Loucy (cell line): ENCODE results near the gene DLGAP4.

ENCODE experiments used
- H2AFZ ChIP-seq: fragments of 200-600 bp; sonication (generic); 2 replicates; pipeline ENCODE4 v1.6.0; 2016; ENCODE audit warnings: antibody characterized with exemption, mild to moderate bottlenecking, low read length, moderate library complexity
- H3F3A ChIP-seq: fragments of 200-600 bp; 2 replicates; pipeline ENCODE4 v1.6.0; 2016; ENCODE audit warnings: antibody characterized with exemption, low read depth, mild to moderate bottlenecking
- H3K27me3 ChIP-seq: fragments of 200-600 bp; sonication (generic); 2 replicates; pipeline ENCODE4 v1.6.1; 2014; ENCODE audit warnings: low read length, mild to moderate bottlenecking; ENCODE audit not compliant: insufficient read depth, poor library complexity, severe bottlenecking
- H3K36me3 ChIP-seq: fragments of 200-600 bp; sonication (generic); 2 replicates; pipeline ENCODE4 v1.6.1; 2016; ENCODE audit warnings: low read length; ENCODE audit not compliant: insufficient read depth
- H3K4me1 ChIP-seq: fragments of 200-600 bp; sonication (generic); 2 replicates; pipeline ENCODE4 v1.5.1; 2014; ENCODE audit warnings: low read length, mild to moderate bottlenecking; ENCODE audit not compliant: insufficient read depth, poor library complexity, severe bottlenecking
- H3K4me2 ChIP-seq: fragments of 200-600 bp; sonication (generic); 2 replicates; pipeline ENCODE4 v1.6.0; 2014; ENCODE audit warnings: antibody characterized with exemption, low read length, low read depth, mild to moderate bottlenecking; ENCODE audit not compliant: poor library complexity, severe bottlenecking
- H3K4me3 ChIP-seq: fragments of 200-600 bp; sonication (generic); 2 replicates; pipeline ENCODE4 v1.5.1; 2014; ENCODE audit warnings: low read length, mild to moderate bottlenecking, mixed read lengths; ENCODE audit not compliant: poor library complexity, severe bottlenecking
- H3K79me2 ChIP-seq: fragments of 200-600 bp; sonication (generic); 2 replicates; pipeline ENCODE4 v1.6.1; 2014; ENCODE audit warnings: low read length; ENCODE audit not compliant: insufficient read depth
- H3K9ac ChIP-seq: fragments of 200-600 bp; sonication (generic); 2 replicates; pipeline ENCODE4 v1.6.0; 2014; ENCODE audit warnings: mild to moderate bottlenecking, low read depth, low read length, moderate library complexity; ENCODE audit not compliant: poor library complexity, severe bottlenecking
- H3K9me2 ChIP-seq: fragments of 200-600 bp; sonication (generic); replicated peaks from 2 replicates; pipeline ENCODE4 v1.6.1; 2016; ENCODE audit warnings: low read depth, low read length, mixed read lengths
- H3K9me3 ChIP-seq: fragments of 200-600 bp; sonication (generic); 2 replicates; pipeline ENCODE4 v1.6.1; 2014; ENCODE audit warnings: mild to moderate bottlenecking, antibody characterized with exemption, low read length, low read depth; ENCODE audit not compliant: insufficient read depth
- H4K20me1 ChIP-seq: fragments of 200-600 bp; sonication (generic); 2 replicates; pipeline ENCODE4 v1.6.0; 2014; ENCODE audit warnings: antibody characterized with exemption, low read length, mild to moderate bottlenecking; ENCODE audit not compliant: insufficient read depth, poor library complexity, severe bottlenecking
- EZH2phosphoT487 ChIP-seq: fragments of 200-600 bp; IDR thresholded peaks from 2 replicates; pipeline ENCODE4 v1.6.1; 2018; ENCODE audit warnings: antibody characterized with exemption, mild to moderate bottlenecking, moderate library complexity, borderline replicate concordance
- TF ChIP-seq, protein P1 (sequence below): fragments of 200-600 bp; sonication (generic); conservative IDR thresholded peaks from 2 replicates; pipeline ENCODE4 v1.5.1; 2014; ENCODE audit warnings: mild to moderate bottlenecking, antibody characterized with exemption, low read length

DLGAP4 gene

DNA sequence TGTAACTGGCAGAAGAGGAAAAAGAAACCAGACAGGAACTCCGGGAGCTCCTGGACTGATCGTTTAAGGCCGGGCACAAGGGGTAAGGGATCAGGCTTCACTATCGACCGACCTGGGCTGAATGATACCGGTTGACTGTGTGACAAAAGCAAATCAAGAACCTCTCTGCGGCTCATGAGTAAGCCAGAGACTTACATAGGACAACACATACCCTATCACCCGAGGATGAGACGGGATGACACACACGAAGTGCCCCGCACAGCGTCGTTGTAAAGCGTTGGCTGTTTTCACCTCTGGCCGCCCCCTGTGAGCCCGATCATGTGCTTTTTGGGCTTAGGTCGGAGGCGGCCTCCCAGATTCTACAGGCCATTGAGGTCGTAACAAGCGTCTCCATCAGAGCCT is 266.6 kb downstream of the DLGAP4 start:
- H3K27me3 ChIP-seq = peaks cover 6% of the 10 kb centered on the region
- peaks cover 18% of the 10 kb centered on the region for H3F3A ChIP-seq
- no peaks in the 10 kb centered on the region for H3K9me3 ChIP-seq
- peaks cover 33% of the 10 kb centered on the region for H3K4me1 ChIP-seq
- peak overlapping the region; percentile 99 for H3K4me3 ChIP-seq
- peak overlapping the region; percentile 61 for H2AFZ ChIP-seq
- H3K9ac ChIP-seq = peak overlapping the region; percentile 24
- H3K79me2 ChIP-seq = peaks cover 41% of the 10 kb centered on the region
- peak overlapping the region; percentile 59 for H3K4me2 ChIP-seq
- H4K20me1 ChIP-seq = peaks cover 21% of the 10 kb centered on the region
- no peak for TF ChIP-seq EZH2phosphoT487
- TF ChIP-seq, protein P1, sequence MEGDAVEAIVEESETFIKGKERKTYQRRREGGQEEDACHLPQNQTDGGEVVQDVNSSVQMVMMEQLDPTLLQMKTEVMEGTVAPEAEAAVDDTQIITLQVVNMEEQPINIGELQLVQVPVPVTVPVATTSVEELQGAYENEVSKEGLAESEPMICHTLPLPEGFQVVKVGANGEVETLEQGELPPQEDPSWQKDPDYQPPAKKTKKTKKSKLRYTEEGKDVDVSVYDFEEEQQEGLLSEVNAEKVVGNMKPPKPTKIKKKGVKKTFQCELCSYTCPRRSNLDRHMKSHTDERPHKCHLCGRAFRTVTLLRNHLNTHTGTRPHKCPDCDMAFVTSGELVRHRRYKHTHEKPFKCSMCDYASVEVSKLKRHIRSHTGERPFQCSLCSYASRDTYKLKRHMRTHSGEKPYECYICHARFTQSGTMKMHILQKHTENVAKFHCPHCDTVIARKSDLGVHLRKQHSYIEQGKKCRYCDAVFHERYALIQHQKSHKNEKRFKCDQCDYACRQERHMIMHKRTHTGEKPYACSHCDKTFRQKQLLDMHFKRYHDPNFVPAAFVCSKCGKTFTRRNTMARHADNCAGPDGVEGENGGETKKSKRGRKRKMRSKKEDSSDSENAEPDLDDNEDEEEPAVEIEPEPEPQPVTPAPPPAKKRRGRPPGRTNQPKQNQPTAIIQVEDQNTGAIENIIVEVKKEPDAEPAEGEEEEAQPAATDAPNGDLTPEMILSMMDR = no peak
- H3K36me3 ChIP-seq = no peaks in the 10 kb centered on the region
- no peaks in the 10 kb centered on the region for H3K9me2 ChIP-seq

DNA sequence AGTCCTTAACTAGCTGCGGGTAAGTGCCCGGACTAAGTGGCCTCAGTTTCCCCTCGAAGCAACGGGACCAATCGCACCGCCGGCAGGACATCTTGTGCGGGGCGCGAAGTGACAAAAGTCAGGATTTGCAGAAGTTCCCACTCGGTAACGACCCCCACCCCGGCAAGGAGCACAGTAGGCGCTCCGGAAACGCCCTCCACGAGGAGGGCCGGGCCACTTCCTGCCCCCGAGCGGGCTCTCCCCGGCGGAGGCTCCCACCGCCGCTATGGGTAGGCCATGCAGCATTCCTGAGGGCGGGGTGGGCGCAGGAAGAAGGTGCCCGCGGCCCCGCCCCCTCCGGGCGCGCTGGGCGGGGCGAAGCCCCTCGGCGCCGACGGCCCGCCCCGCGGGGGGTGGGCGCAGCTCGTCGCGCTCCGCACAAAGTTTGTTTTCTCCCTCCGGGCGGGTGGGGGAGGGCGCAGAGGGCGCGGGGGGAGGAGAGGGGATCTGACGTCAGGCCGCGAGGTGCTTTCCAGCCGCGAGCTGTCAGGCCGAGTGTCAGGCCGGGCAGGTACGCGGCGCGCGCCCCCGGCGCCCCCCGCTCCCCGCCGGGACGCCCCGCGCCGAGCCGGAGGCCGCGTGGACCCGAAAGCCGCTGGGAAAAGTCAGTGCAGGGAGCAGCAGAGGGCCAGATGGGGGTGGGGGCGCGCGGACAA is 267.1 kb downstream of the DLGAP4 start, which contains the start of gene TGIF2:
TGIF2 (plus strand) TSS at position 495 of the 695 bp plus-strand sequence. CDS start 5,178 bp downstream, outside the sequence.
- Histone ChIP-seq H3K36me3 (peaks cover under 1% of the 10 kb centered on the region; the same call in 1 of the 2 replicates), H3K4me3 (peak within 1 kb of the TSS; percentile 99), H3K27me3 (peaks cover 6% of the 10 kb centered on the region), H4K20me1 (peaks cover 27% of the 10 kb centered on the region), H3K9ac (peak within 1 kb of the TSS; percentile 100), H3K79me2 (peaks cover 46% of the 10 kb centered on the region), H3F3A (peaks cover 18% of the 10 kb centered on the region), H3K9me2 (no peaks in the 10 kb centered on the region), H3K9me3 (no peaks in the 10 kb centered on the region), H2AFZ (peak within 1 kb of the TSS; percentile 81), H3K4me2 (peak within 1 kb of the TSS; percentile 89), H3K4me1 (peaks cover 38% of the 10 kb centered on the region)
- no peak for TF ChIP-seq EZH2phosphoT487
- TF ChIP-seq, protein P1 = no peak

DNA sequence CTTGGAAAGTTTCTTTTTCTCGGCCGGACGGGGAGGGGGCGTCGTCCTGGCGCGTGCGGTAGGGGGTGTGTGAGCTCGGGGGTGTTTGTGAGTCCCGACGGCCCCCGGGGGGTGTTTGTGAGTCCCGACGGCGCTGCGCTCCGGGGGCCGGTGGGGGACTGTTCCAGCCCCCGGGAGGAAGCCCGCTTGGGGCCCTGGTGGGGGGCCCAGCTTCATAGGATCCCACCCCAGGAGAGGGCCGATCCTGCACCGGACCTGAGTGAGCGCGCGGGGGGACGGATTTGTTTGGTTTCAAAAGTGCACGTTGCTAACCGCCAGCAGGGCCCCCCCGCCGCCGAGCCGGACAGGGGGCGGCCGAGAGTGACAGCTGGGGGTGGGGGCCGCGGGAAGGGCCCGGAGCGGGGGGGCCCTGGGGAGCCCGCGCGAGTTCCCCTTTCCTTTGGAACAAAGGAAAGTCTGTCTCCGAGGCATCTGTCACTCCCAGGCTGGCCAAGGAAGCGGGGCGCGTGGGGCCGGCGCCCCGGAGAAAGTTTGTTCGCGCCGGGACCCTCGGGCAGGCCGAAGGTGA is 267.7 kb downstream of the DLGAP4 start:
- Histone ChIP-seq H4K20me1 (peaks cover 33% of the 10 kb centered on the region), H3K9ac (peak overlapping the region; percentile 100), H3K9me2 (no peaks in the 10 kb centered on the region), H3K79me2 (peaks cover 52% of the 10 kb centered on the region), H3K27me3 (peaks cover 6% of the 10 kb centered on the region), H3K4me3 (peak overlapping the region; percentile 99), H2AFZ (peak overlapping the region; percentile 77), H3K4me1 (peaks cover 41% of the 10 kb centered on the region), H3K36me3 (peaks cover 6% of the 10 kb centered on the region; the same call in 1 of the 2 replicates), H3F3A (peaks cover 18% of the 10 kb centered on the region), H3K4me2 (peak overlapping the region; percentile 89), H3K9me3 (no peaks in the 10 kb centered on the region)
- no peak for TF ChIP-seq EZH2phosphoT487
- TF ChIP-seq, protein P1 = no peak
